Urinary bladder (tissue), 4 donors: ENCODE measurements around the gene KCNA2. TPM values are rescaled to one million over a fixed set of nuclear protein-coding genes. Genes with fewer than 3 reads are reported as not detected.

Source experiments
- DNase-seq: peaks from one replicate; pipeline ENCODE4 v3.0.0-alpha.2; 2015; ENCODE audit errors: extremely low spot score
- H3K27ac ChIP-seq: one replicate; pipeline ENCODE4 v1.5.1; 2013; ENCODE audit warnings: low read depth, mild to moderate bottlenecking, moderate library complexity
- H3K36me3 ChIP-seq: one replicate; pipeline ENCODE4 v1.6.1; 2013; ENCODE audit warnings: mild to moderate bottlenecking, moderate library complexity; ENCODE audit not compliant: insufficient read depth
- H3K4me1 ChIP-seq: one replicate; pipeline ENCODE4 v1.6.1; 2013; ENCODE audit warnings: mild to moderate bottlenecking, moderate library complexity; ENCODE audit not compliant: insufficient read depth
- H3K4me3 ChIP-seq: one replicate; pipeline ENCODE4 v1.5.1; 2013; ENCODE audit warnings: low read depth, low read length
- WGBS: extraction: QIAGEN DNeasy Blood & Tissue Kit; methylation state at CpG from one replicate; pipeline ENCODE4 v1.1.7; 2013; 5-methylcytosine and 5-hydroxymethylcytosine counted together
- polyA plus RNA-seq: library from polyadenylated mRNA; stranded (reverse); fragments of 200-250 nt; gene quantifications from one replicate; pipeline ENCODE4 v1.2.3, GENCODE V29; 2013
- total RNA-seq: library from RNA; depleted of rRNA; stranded (reverse); fragments of >200 nt; gene quantifications from one replicate; pipeline ENCODE4 v1.2.3, GENCODE V29; 2014
- donor health status: healthy with polysubstance abuse.
- donor health status: healthy.

KCNA2 gene
- total and polyA plus RNA-seq, 2 donors, result 0.32 to 1.7 TPM

GRCh38 chr1:110603058-110603457, 3.1 kb downstream of the KCNA2 start:
- 93% methylated on average over 3 of the region's 3 CpGs for WGBS

GRCh38 chr1:110602466-110602865, 3.7 kb downstream of the KCNA2 start:
- no peak for DNase-seq
- Histone ChIP-seq H3K4me3 (no peak overlapping the region), H3K4me1 (no peaks in the 10 kb centered on the region), H3K36me3 (no peaks in the 10 kb centered on the region), H3K27ac (no peak overlapping the region)
- 73% methylated on average over 4 of the region's 4 CpGs for WGBS

More at GRCh38 chr1:110603058-110603457, 3.1 kb downstream of the KCNA2 start:
- DNase-seq, result no peak
- Histone ChIP-seq H3K4me3 (no peak overlapping the region), H3K36me3 (no peaks in the 10 kb centered on the region), H3K27ac (no peak overlapping the region), H3K4me1 (no peaks in the 10 kb centered on the region)

- H3K27ac ChIP-seq, result no peak overlapping the region
- H3K4me1 ChIP-seq, result no peaks in the 10 kb centered on the region
- DNase-seq, result no peak
- H3K4me3 ChIP-seq, result no peak overlapping the region
- no peaks in the 10 kb centered on the region for H3K36me3 ChIP-seq
- WGBS, result 78% methylated on average over 5 of the region's 5 CpGs
Measured at GRCh38 chr1:110601332-110601731, 4.8 kb downstream of the KCNA2 start.

GRCh38 chr1:110600716-110601115, 5.4 kb downstream of the KCNA2 start:
- H3K4me1 ChIP-seq, result no peaks in the 10 kb centered on the region
- no peak for DNase-seq
- WGBS, result 94% methylated on average over 3 of the region's 3 CpGs
- H3K36me3 ChIP-seq, result no peaks in the 10 kb centered on the region
- H3K4me3 ChIP-seq, result no peak overlapping the region
- H3K27ac ChIP-seq, result no peak overlapping the region

GRCh38 chr1:110597966-110598365, 8.2 kb downstream of the KCNA2 start:
- Histone ChIP-seq H3K4me1 (no peaks in the 10 kb centered on the region), H3K36me3 (no peaks in the 10 kb centered on the region), H3K4me3 (no peak overlapping the region), H3K27ac (no peak overlapping the region)
- WGBS, result 92% methylated on average over 5 of the region's 5 CpGs
- DNase-seq, result no peak

GRCh38 chr1:110596312-110596711, 9.8 kb downstream of the KCNA2 start:
- Histone ChIP-seq H3K36me3 (no peaks in the 10 kb centered on the region), H3K27ac (no peak overlapping the region), H3K4me3 (no peak overlapping the region), H3K4me1 (no peaks in the 10 kb centered on the region)
- DNase-seq, result no peak
- 79% methylated on average over 2 of the region's 2 CpGs for whole genome bisulfite sequencing

- H3K27ac ChIP-seq, result no peak overlapping the region
- H3K36me3 ChIP-seq, result no peaks in the 10 kb centered on the region
- no peak overlapping the region for H3K4me3 ChIP-seq
- no peak for DNase-seq
- no peaks in the 10 kb centered on the region for H3K4me1 ChIP-seq
Measured at GRCh38 chr1:110595353-110595710, 10.8 kb downstream of the KCNA2 start.

GRCh38 chr1:110594456-110595352, 11.5 kb downstream of the KCNA2 start:
- H3K36me3 ChIP-seq, result no peaks in the 10 kb centered on the region
- H3K4me1 ChIP-seq, result no peaks in the 10 kb centered on the region
- no peak for DNase-seq
- 63% methylated on average over 7 of the region's 7 CpGs for WGBS
- no peak overlapping the region for H3K27ac ChIP-seq
- no peak overlapping the region for H3K4me3 ChIP-seq

GRCh38 chr1:110593902-110594301, 12.3 kb downstream of the KCNA2 start:
- no peak for DNase-seq
- H3K4me3 ChIP-seq, result no peak overlapping the region
- H3K27ac ChIP-seq, result no peak overlapping the region
- H3K36me3 ChIP-seq, result no peaks in the 10 kb centered on the region
- H3K4me1 ChIP-seq, result no peaks in the 10 kb centered on the region
- 31% methylated on average over 5 of the region's 5 CpGs for WGBS

GRCh38 chr1:110591956-110592355, 14.2 kb downstream of the KCNA2 start:
- Histone ChIP-seq H3K36me3 (no peaks in the 10 kb centered on the region), H3K4me3 (no peak overlapping the region), H3K27ac (no peak overlapping the region), H3K4me1 (no peaks in the 10 kb centered on the region)
- 85% methylated on average over 6 of the region's 6 CpGs for WGBS
- no peak for DNase-seq

- Histone ChIP-seq H3K4me1 (no peaks in the 10 kb centered on the region), H3K4me3 (no peak overlapping the region), H3K36me3 (no peaks in the 10 kb centered on the region), H3K27ac (no peak overlapping the region)
- DNase-seq, result no peak
- 79% methylated on average over 3 of the region's 3 CpGs for WGBS
Measured at GRCh38 chr1:110588991-110589390, 17.2 kb downstream of the KCNA2 start.

- no peaks in the 10 kb centered on the region for H3K36me3 ChIP-seq
- WGBS, result 31% methylated on average over 1 of the region's 1 CpG
- H3K27ac ChIP-seq, result no peak overlapping the region
Measured at GRCh38 chr1:110588486-110588885, 17.7 kb downstream of the KCNA2 start.

GRCh38 chr1:110587906-110588305, 18.3 kb downstream of the KCNA2 start:
- 83% methylated on average over 4 of the region's 4 CpGs for WGBS
- H3K36me3 ChIP-seq, result no peaks in the 10 kb centered on the region
- DNase-seq, result no peak
- H3K27ac ChIP-seq, result no peak overlapping the region
- no peak overlapping the region for H3K4me3 ChIP-seq
- no peaks in the 10 kb centered on the region for H3K4me1 ChIP-seq

More at GRCh38 chr1:110588486-110588885, 17.7 kb downstream of the KCNA2 start:
- H3K4me3 ChIP-seq, result no peak overlapping the region
- no peaks in the 10 kb centered on the region for H3K4me1 ChIP-seq
- DNase-seq, result no peak

- DNase-seq, result no peak
- 70% methylated on average over 1 of the region's 1 CpG for WGBS
- Histone ChIP-seq H3K36me3 (no peaks in the 10 kb centered on the region), H3K4me3 (no peak overlapping the region), H3K4me1 (no peaks in the 10 kb centered on the region), H3K27ac (no peak overlapping the region)
Measured at GRCh38 chr1:110585481-110585880, 20.7 kb downstream of the KCNA2 start.
